Stimulated activated CD8-positive, alpha-beta memory T cell treated with anti-CD3 and anti-CD28 coated beads, Interleukin-15, amount 100 ng/mL, for 1 hour (primary cell): Measurements from ENCODE around the gene FMN2.
"Not testable (repeated sequence)": the region's sequence is repeated elsewhere in the genome, so short reads cannot be mapped to it uniquely, and the experiment has no call there.

ENCODE experiments used
- DNase-seq: peaks from one replicate; pipeline ENCODE4 v3.0.0-alpha.2; 2020; ENCODE audit warnings: low read depth

Gene FMN2

DNA sequence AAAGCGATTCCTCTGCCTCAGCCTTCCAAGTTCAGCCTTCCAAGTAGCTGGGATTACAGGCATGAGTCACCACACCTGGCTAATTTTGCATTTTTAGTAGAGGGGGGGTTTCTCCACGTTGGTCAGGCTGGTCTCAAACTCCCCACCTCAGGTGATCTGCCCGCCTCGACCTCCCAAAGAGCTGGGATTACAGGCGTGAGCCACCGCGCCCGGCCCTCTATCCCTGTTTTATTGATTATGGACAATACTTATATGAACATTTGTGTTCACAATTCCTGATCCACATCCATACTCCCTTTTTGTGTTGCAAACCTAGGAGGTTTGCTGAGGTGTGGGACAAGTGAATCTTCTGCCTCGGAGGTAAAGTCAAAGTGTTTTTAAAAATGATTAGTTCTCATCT, 275.0 kb downstream of the FMN2 start:
- DNase-seq: no peak

DNA sequence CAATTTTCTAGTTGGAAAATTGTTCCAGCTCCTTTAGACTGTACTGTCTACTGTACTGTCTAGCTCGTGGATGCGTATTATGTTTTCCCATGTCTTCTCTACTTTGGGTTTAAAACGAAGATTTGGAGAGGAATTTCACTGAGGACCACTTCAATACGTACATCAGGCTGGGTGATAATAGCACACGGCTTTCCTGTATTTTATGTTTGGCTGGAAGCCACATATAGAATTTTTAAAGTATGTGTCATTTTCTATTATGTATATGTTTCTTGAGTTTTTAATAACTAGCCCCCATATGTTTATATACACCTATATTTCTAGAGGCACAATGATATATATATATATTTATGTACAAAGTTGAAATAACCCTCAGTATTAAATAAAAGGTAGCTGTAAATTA, 293.9 kb downstream of the FMN2 start:
- DNase-seq: no peak

DNA sequence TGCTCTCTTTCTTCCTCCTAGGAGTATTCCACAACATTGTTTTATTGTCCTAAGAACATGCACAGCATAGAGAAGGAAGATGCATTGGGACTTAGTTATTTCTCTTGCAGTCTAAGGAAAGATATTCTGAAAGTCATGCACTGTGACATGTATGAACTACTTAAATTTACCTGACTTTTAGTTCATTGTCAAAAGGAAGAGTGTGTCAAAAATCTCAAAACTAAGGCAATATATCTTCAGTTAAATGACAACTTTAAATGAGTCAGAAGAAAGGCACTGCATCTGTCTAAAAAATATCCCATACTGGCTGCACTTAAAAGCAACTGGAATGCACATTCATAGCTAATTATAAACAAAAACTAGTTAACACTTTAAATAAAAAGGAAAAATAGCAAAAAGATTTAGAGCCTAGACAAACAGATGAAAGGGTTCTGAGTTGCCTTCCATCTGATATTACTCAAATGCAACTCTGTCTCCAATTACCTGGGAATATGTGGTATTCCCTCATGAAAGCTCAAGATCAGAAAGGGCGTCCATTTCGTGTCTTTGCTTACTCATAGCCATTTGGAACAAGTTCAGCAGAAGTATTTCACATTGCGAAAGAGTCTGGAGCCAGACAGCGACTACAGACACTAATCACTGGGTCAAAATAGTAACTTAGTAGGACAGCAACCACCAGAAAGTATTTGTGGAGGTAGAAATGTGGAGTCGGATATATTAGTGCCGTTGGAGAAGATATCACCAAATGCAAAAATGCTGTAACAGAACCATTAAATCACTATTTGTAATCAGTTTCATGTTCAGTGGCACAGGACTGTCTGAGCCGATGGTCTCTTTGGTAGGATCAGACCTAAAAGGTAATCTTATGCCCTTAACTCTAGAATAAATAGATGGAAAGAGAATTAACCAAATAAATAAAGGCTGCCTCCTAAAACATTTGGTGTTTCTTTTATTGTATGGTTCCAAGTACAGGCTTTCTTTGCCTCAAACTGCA, 294.6 kb downstream of the FMN2 start:
- no peak for DNase-seq

DNA sequence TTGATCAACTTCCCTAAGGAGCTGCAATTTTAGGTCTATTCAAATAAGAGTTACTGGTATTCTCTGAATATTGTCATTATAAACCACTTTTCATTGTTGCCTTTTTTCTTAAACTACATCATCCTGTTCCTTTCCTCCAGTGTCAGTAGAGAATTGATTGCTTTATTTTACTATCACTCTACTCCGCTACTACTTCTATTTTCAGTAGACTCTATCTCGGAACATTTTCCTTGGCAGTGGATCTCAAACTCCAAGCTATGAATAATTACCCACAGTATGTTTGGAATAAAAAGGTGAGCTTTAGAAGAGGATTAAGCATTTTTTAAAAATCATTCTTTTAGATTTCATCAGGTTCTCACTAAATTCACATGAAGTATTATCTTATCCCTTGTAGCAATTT, 295.4 kb downstream of the FMN2 start:
- DNase-seq: no peak

DNA sequence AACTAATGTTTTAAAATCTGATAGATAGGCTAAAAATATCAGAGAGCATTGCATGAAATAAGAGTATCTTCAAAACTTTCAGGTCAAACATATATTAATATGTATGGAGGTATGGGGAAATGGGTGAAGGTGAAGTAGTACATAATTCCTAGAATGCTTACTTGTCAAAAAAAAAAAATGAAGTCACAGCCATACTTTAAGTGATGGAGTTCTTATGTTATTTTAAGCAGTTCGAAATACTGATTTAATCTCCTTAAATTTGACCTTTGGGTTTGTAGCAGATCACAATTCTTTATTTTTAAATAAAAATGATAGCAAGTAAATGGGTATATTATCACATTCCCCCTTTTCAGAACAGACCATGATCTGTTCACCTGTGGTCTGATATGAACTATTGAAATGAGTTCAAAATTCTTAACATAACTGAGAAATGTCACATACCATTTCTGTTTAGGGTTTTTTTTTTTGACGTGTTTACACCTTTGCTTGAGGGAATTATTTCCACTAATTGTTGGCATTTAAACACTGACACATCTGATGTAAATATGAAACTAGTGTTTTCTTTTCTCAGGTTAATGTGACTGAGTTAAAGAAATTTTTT, 300.1 kb downstream of the FMN2 start:
- DNase-seq: no peak

DNA sequence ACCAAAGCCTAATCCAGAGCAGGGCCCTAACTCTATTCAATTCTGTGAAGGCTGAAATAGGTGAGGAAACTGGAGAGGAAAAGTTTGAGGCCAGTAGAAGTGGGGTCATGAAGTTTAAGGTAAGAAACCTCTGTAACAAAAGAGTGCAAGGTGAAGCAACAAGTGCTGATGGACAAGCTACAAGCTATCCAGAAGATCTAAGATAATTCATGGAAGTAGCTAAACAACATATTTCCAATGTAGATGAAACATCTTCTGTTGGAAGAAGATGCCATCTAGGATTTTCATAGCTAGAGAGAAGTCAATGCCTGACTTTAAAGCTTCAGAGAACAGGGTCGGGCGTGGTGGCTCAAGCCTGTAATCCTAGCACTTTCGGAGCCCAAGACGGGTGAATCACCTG, 302.7 kb downstream of the FMN2 start:
- DNase-seq: no peak

DNA sequence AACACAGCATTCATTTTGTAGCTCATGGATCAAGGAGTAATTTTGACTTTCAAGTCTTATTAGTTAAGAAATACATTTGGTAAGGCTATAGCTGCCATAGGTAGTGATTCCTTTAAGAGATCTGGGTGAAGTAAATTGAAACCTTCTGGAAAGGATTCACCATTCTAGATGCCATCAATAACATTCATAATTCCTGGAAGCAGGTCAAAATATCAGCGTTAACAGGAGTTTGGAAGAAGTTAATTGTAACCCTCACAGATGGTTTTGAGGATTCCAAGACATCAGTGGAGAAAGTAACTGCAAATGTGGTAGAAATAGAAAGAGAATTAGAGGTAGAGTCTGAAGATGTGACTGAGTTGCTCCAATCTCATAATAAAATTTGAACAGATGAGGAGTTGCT, 303.7 kb downstream of the FMN2 start:
- DNase-seq: no peak

DNA sequence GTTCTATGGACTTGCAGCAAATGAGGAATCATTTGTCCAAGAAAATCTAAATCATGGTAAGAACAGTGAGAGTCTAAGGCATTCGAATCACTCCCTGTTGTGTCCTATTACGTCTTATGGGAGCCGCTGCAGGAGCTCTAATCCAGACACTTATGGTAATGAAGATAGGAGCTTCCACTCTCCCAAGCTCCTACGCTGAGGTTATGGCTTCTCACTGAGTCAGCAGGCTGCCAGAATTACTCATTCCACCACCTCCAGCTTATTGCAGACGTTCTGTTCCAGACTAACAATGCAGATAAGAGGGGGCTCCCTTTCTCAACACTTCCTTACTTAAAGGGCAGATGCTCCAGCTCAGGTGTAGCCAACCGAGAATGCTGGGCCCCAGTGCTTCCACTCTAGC, 307.7 kb downstream of the FMN2 start:
- no peak for DNase-seq

DNA sequence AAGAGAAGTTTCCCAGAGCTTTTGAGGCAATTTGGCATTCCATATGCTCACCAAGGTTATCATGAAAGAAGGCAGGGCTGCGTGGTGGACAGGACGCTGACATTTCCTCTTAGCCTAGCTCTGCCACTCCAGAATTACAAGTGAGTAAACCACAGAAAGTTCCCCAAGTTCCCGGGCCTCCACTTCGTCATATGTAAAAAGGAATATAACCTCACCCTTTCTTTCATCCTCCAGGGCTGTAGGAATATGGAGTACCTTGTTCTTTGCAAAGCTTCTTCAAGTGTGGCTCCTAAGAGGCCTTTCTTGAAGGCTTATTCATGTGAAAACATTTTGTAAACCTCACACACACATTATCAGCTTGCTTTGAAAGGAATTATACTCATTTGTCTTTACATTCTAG, 310.0 kb downstream of the FMN2 start:
- DNase-seq: no peak

DNA sequence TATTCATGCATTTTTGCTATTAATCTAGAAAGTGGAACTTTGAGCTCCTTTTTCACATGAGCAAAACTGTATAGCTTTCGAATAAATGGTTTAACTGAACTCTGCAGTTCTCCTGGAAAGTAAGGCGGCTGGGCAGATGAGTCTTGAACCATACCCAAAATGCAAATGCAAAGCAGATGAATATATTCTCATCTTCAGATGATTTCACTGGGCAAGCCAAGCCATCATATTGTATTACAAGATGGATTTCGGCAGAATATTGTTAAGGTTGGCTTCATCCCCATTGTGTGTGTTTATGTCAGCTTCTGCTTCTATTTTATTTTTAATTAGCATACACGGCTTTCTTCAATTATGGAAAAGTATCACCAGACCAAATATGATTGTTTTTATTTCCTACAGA, 310.6 kb downstream of the FMN2 start:
- DNase-seq: no peak

DNA sequence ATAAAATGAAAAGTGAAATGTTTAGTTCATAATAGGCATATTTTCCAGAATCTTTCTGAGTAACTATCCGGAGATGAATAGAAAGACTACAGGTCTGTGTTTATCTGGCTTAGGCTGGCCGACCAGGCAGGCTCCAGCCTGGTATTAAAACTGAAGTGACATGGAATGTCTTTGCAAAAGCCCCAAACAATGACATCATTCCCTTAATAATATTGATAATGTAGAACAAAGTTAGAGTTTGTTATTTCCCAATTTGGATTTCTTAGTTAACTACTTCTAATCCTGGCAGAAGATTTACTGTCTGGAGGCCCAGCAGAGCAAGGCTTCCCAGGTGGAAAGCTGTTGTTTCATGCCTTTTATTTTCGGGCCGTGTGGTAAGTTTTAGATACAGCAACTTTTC, 312.6 kb downstream of the FMN2 start:
- DNase-seq: no peak

DNA sequence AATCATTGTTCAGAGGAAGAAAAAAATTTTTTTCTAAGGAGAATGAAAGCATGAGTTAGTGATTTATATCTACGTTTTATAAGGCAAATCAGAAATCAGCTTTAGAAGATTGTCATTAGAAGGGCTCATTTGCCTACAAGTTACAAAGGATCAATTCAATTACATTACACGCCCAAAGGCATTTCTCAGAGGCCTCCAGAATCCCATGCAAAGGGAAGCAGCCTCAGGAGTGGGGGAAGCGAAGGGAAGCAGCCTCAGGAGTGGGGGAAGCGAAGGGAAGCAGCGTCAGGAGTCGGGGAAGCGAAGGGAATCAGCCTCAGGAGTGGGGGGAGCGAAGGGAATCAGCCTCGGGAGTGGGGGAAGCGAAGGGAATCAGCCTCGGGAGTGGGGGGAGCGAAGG, 314.1 kb downstream of the FMN2 start:
- no peak for DNase-seq

DNA sequence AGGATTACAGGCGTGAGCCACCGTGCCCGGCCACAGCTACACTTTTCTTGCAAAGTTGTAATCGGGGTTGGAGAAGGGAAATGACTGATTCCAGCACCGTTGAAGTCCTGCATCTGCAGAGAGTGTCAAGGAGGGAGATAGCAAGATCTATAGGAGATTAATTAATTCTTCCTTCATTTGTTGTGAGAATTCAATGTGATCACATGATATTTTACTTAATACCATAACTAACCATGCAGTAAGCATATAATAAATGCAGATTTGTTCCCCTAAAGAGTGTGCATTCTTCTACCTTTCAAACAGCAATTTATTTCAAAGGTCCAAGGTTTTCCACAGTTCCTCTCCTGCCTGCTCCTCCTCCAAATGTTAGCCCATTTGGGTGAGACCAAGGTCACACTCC, 315.7 kb downstream of the FMN2 start:
- DNase-seq: no peak

DNA sequence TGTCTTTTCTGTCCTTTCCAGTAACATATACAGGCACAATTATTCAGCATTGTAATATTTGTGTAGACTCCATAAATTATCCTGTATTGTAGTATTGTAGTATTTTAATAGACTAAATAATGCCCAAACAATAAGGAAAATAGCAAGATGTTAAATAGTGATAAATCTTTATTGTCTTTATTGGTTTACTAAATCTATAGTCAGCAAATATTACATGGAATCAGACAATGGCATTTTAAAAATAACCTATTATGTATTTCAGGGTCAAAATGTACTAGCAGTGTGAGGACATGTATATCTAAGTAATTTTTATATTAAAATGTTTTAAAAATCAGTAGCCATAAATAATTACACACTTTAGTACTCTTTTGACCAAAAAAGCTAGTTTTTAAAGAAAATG, 317.9 kb downstream of the FMN2 start:
- no peak for DNase-seq

DNA sequence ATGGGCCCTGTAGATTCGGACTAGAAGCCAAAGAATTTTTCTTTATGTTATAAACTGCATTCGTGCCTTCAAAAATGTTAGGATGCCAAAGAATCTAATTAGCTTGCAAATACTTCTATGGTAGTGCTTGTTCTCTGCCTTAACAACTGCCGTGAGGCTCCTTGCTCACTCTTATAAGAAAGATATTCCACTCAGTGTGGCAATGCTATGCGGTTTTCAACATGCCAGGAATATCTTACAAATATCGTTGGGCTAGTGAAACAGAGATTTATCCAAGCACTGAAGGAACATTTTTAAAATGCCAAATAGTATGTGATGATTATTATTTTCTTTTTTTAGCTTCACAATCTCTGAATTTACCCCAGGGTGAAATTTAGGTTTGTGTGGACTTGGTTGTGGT, 322.0 kb downstream of the FMN2 start:
- DNase-seq: no peak

DNA sequence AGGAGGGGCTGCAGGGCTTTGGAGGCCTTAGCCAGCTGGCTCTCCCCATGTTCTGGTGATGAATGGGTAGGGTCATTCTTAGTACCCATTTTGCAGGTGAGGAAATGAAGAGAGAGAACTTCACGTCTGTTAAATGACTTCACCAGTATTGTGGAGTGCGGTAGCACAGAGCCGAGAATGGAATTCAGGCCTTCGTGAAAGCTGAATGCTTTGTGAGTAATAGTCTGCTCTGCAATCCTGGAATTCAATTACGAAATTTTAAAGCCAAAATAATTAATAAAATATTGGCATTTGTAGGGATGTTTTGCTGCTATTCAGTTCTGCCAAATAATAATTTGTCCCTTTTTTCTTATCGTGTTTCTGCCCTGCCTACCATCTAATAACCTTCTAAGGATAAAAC, 322.6 kb downstream of the FMN2 start:
- no peak for DNase-seq

DNA sequence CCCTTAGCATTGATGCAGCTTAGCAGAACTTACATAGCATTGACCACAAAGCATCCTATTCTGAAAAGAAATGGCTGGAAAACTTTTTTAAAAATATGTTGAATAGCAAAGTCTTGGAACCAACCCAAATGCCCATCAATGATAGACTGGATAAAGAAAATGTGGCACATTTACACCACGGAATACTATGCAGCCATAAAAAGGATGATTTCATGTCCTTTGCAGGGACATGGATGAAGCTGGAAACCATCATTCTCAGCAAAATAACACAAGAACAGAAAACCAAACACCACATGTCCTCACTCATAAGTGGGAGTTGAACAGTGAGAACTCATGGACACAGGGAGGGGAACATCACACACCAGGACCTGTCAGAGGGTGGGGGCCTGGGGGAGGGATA, 323.3 kb downstream of the FMN2 start:
- DNase-seq: not testable (repeated sequence)

DNA sequence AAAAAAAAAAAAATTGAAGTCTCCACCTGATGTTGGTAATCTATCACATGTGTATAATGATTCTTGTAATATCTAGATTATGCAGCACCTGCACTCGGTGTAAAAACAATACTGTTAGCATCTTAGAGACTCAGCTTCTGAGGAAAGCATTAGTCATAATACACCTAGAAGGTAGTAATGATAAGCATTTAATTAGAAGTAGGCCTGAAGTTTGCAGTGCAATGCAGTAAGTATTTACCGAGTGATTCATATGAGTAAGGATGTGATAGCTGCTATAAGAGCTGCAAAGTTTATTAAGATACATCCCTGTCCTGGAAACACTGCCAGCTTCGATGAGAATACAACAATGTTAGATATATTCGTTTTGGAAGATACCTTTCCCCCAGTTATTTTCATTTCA, 323.8 kb downstream of the FMN2 start:
- no peak for DNase-seq

DNA sequence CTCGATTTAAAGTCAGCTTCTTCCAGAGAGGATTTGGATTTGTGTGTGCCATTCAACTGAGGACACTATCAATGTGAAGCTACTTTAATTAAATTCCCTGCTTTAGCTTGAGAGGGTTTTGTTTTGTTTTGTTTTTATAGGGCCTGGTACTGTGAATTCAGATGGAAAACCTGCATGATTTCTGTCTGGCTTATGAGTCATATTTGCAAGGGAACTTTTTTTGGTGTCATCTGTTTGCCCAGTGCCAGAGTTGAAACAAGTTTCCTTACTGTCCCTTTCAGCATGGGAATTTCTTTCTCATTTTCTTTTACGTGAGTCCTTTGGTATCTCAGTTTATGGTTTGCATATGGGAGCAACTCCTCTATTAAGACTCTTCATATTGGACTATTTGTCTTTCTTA, 325.6 kb downstream of the FMN2 start:
- DNase-seq: no peak

DNA sequence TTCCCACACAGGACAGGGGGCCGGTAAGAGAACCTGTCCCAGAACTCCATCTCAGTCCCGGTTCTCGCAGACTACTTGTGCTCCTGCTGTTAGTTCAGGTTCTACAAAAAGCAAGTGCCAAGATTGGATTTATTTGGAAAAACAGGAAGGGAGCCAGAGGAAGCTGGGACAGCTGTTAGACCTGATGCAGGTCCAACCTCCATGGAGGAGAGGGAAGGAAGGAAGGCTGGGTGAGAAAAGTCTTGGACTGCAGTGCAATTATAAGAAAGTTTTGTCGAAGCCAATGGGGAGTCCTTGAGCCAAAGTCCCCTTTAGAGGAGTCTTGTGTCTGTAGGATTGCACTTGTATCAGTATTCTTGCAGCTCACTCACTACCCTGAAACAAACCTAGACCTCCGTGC, 329.1 kb downstream of the FMN2 start:
- no peak for DNase-seq

DNA sequence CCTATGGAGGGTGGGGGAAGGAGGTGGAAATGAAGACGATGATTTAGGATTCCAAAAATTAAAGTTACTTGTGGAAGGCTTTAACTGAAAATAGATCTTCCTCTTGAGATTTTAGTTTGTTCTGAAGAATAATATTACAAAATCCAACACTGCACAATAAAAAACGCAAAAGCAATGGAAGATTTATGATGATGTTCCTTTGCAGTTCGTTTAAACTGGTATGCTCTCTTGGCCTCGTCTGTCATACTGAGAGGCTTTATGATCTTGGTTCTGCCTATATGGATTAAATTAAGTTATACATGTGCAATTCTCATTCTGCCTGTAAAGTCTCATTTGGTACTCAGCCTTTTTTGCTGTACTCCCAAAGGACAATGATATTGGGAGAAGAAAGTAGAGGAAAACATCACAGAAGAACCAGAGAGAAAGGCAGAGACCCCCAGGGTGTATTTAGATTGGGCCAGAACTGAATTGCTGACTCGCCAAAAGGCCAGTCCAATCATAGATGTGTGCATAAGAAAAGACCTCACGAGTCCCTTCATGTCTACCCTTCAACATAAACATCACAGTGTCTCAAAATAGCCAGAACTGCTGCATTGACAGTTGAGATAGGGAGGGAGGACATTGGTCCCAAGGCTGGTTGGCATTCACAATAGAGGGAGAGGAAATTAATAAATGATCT, 331.7 kb downstream of the FMN2 start:
- DNase-seq: no peak

DNA sequence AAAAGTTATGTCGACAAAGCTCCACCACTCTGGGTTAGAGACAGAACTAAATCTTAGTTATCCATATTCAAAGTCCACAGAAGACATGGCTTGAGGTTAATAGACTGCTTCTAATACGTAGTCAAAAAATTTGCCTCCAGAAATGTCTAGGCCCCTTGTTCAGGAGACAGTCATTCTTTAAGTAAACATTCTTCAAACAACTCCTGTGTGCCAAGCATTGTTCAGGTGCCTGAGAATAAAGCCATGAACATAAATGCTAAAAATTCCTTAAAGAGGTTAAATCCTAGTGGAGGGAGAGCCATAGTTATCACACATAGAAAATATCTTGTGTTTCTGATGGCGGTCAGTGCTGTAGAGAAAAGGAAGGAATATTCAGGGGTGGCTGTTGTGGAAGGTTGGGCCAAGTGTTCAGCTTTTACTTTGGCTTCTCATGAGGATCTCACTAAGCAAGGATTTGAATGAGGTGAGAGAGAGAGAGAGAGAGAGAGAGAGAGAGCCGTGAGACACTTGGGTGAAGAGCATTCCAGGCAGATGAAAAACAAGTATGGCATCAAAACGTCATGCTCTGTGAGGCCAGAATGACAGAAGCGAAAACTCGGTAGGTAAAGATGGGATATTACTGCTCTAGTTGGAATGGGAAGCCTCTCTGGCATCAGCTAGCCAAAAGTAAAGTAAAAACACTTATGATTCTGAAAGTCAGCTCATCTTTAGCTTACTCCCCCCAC, 333.2 kb downstream of the FMN2 start:
- DNase-seq: no peak

DNA sequence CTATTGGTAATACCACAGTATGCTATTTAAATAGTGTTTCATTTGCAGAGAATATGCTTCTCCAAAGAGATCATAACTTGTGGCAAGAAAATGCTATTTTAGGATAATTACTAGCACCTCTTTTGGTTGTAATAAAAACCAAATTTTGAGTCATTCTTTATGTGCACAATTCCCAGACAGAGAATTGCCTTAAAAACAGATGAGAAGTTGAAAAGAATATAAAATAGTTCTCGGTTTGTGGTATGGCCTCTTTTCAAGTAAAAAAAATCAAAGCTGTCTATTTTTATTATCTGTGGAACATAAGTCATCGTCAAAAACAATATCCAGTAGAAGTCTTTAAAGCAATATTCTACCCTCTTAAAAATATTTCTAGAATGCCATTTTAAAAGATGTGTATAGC, 334.4 kb downstream of the FMN2 start:
- DNase-seq: no peak
